Fibroblast of skin of left biceps (primary cell): Measurements from ENCODE around the gene CNOT1.

Source experiments
- DNase-seq, 2 experiments: peaks; one replicate each; pipeline ENCODE4 v3.0.0-alpha.2; 2013; ENCODE audit warnings: low read depth in 2 of 2

CNOT1 gene

DNA sequence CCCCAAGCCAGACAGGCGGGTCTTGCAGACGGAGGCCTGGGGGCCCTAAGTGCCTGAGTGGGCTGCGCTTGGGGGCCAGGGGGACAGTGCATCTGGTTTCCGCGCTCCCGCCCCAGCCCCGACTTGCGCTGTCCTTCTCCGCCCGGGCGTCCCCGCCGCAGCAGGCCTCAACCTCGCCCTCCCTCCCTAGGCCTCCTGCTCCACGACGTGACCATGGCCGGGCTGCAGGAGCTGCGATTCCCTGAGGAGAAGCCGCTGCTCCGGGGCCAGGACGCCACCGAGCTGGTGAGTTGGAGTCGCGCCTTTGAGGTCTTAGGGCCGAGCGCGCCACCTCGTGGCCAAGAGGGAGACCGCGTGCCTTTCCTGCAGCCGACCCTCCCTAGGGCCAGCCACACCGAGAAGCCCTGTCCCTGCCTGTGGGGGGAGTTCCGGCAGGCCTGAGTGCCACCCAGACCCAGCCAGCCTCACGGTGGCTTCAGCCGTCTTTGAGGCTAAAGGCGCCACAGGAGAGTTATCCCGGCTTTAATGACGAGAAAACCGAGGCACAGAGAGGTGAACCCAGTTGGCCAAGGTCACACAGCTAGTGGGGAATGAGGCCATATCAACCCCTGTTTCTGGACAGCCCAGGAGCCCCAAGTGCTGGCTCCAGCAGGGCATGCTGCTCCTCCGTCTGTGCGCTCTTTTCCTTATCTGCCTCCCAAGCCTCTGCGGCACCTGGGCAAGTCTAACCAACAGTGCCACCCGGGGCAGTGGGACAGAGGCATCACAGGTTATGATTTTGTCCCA lies 141.9 kb downstream of the CNOT1 start:
- peak in 1 of 2 experiments; percentile 10 for DNase-seq

DNA sequence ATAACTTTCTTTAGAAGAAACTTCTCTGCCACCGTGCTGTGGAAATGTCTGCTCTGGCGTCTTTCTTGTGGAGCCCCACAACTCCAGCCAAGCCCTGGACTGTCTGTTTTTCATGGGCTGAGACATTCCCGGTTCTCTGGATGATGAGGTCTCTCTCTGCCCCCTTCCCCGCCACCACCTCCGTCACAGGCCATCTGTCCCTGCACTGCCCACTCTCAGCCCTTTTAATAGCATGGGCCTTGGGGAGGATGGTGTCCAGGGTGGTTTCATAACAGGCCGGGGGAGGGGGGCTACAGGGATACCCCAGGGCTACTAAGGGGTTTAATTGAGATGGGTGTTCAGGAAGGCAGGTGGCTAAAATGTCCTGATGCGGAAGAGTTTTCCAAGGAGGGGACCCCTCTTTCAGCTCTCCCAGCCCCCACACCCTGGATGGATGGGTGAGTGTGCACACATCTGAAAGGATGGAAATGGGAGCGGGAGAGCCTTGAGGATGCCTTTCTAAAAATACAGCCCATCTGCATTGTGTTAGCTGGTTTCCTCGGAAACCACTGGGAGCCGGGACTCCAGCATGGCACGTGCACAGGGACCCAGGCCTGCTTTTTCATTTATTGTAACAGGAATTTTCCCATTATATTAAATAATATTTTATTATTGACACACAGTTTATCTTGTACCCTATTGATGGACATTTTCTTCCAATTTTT lies 144.3 kb downstream of the CNOT1 start:
- DNase-seq = no peak

DNA sequence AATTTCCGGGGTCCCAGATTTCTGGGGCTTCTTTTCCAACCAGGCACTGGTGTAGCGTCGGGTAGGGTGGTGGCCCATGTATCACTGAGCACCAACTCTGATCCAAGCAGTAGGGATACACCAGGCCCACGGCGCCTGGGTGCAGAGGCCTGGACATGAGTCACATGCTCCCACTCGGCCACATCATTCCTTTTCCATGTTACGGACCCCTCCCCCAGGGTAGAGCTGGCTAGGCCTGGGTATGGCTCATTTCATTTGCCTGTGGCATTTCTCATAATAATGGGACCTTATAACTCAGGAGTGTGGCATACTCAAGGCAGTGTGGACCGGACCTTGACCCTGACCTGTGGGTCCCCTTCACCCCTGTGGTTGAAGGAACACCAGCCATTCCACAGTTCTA lies 147.7 kb downstream of the CNOT1 start:
- no peak for DNase-seq

GRCh38 chr16:58481226-58481869 lies 148.3 kb downstream of the CNOT1 start:
- no peak for DNase-seq

GRCh38 chr16:58478427-58478826 lies 151.2 kb downstream of the CNOT1 start:
- DNase-seq = no peak

DNA sequence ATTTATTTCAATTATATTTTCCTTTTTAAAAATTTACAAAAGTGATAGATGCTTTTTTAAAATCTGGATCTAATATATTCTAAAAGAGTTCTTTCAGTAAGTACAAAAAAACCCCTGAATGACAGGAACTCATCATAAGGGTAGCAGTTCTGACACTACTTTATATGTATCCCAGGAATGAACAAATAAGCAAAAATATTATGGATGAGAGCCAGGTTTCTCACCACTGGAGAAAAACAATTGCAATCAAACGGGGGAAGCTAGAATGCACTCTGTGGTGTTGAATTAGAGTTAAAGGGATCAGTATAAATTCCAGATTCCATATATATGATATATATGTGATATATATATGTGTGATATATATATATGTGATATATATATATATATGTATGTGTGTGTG lies 152.8 kb downstream of the CNOT1 start:
- DNase-seq = no peak

DNA sequence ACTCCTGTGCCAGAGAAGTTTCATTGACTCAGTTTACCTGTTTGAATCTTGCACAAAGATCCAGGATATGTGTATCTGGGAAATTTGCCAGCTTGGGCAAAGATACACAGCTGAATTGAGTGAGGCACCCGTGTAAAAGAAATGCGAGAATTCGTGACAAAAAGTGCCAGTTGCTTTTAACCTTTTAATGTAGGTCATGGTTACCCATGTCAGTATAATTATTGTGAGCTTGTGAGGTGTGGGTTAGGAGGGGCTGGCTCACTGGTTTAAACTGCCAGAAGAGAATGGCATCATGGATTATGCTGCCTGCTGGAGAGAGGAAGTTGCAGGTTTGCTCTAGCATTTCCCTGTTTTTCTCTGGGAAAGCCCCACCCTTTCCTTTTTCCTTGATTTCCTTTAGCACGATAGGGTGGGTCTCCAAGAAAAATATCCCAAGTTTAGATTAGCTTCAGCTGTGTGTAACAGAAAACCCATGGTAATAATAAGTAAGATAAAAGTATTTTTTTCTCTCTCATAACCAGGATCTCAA lies 154.5 kb downstream of the CNOT1 start:
- DNase-seq = no peak

DNA sequence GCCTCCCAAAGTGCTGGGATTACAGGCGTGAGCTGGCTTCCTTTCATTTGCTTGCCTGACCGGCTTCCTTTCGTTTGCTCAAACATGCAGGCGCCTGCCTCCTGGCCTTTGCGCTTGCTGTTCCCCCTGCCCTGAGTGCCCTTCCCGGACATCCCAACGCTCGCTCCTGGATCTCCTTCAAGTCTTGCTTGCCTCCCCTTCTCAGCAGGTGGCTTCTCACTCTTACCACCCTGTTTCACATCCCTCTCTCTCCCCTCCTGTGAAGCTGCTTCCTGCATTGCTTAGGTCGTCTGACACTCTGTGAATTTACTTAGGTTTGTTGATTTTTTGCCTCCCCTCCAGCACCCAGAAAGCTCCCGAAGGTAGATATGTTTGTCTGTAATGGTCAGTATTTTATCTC lies 155.3 kb downstream of the CNOT1 start:
- no peak for DNase-seq

- no peak for DNase-seq
These were observed 156.8 kb downstream of the CNOT1 start for GRCh38 chr16:58472827-58473226.

DNA sequence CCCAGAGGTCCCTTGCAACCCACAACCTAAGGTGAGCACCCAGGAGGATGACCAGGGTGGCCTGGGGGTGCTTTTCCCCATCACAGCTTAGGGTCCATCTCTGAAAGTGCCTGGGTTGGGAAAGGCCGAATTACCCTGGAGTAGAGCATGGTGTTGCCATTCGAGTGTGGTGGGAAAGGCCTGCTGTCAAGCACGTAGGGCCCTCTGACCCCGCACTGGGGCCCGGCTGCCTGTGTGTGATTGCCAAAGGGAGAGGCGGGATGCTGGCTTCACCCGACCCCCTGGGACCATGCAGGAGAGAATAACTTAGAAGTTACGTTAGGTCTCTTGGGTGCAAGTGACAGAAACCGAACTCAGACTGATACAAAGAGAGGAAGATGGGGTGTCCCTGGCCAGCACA lies 157.4 kb downstream of the CNOT1 start:
- DNase-seq = no peak

GRCh38 chr16:58471209-58471975 lies 158.2 kb downstream of the CNOT1 start:
- no peak for DNase-seq
